OCI-LY1 (cell line): Measurements from ENCODE around the gene HSBP1L1.

ENCODE experiments used
- EZH2 ChIP-seq: fragments of 200-600 bp; sonication (generic), shearing (Covaris generic); IDR thresholded peaks from 2 replicates; pipeline ENCODE4 v1.8.0; 2017; ENCODE audit warnings: borderline replicate concordance, mixed run types, mild to moderate bottlenecking, antibody characterized with exemption, low read length, moderate library complexity, mixed read lengths
- TF ChIP-seq, protein P1 (sequence below): fragments of 200-600 bp; sonication (generic), shearing (Covaris generic); IDR thresholded peaks from 2 replicates; pipeline ENCODE4 v1.5.1; 2017; ENCODE audit warnings: mild to moderate bottlenecking, antibody characterized with exemption, low read length, moderate library complexity, mixed read lengths

DNA sequence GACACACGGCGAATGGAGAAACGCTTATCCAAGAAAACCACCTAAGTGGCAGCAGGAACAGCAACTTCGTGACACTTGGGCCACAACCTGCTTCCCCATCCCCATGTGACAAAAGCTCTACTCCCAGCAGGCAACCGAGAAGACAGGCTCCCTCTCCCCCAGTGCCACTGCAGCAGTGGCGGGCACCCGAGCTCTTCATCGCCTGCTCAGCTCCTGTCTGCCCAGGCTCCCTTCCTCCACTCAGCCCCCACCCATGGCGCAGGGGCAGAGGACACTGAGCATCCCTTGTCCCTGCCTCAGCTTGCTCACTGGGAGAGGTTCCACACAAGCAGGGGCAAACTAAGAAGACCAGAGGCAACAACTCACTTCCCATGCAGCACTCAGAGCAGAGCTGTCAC is 35.9 kb upstream of the HSBP1L1 start:
- TF ChIP-seq, protein P1, sequence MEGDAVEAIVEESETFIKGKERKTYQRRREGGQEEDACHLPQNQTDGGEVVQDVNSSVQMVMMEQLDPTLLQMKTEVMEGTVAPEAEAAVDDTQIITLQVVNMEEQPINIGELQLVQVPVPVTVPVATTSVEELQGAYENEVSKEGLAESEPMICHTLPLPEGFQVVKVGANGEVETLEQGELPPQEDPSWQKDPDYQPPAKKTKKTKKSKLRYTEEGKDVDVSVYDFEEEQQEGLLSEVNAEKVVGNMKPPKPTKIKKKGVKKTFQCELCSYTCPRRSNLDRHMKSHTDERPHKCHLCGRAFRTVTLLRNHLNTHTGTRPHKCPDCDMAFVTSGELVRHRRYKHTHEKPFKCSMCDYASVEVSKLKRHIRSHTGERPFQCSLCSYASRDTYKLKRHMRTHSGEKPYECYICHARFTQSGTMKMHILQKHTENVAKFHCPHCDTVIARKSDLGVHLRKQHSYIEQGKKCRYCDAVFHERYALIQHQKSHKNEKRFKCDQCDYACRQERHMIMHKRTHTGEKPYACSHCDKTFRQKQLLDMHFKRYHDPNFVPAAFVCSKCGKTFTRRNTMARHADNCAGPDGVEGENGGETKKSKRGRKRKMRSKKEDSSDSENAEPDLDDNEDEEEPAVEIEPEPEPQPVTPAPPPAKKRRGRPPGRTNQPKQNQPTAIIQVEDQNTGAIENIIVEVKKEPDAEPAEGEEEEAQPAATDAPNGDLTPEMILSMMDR = no peak
- TF ChIP-seq EZH2 = no peak
